Endothelial cell of umbilical vein (primary cell): ENCODE results near the gene ANKRD39. TPM values are rescaled to one million over a fixed set of nuclear protein-coding genes. Genes with fewer than 3 reads are reported as not detected.

Source experiments
- BruUV-seq: library from RNA; stranded (reverse); fragments of 400-500 nt; replicated peaks from 2 replicates; lab custom pipeline; 2021; lab: Mats Ljungman, UMichigan
- CTCF ChIA-PET: fragments of 300-600, 350-600 bp; sonication (Branson Sonifier 250); formaldehyde crosslinking; loops from one replicate; lab custom pipeline; 2021; ENCODE audit warnings: antibody characterized with exemption, inconsistent platforms; lab: Charles Lee
- POLR2A ChIA-PET: fragments of 300-600, 350-600 bp; sonication (Branson Sonifier 250); formaldehyde crosslinking; loops from one replicate; lab custom pipeline; 2021; ENCODE audit warnings: antibody characterized with exemption, inconsistent platforms; lab: Charles Lee
- DNase-seq: peaks from one replicate; pipeline ENCODE4 v3.0.0-alpha.2; 2011; ENCODE audit warnings: low read depth, low spot score
- FAIRE-seq: peaks from 2 replicates; lab custom pipeline; 2011; peaks lifted over from hg19 to GRCh38; lab: Jason Lieb, UNC
- H2AFZ ChIP-seq: 2 replicates; pipeline ENCODE4 v1.6.0; 2012; ENCODE audit warnings: low read depth, low read length, control low read depth, inconsistent platforms
- H3K27ac ChIP-seq: 2 replicates; pipeline ENCODE4 v1.5.1; 2011; ENCODE audit warnings: low read depth, mild to moderate bottlenecking, control low read depth, low read length, moderate library complexity; ENCODE audit not compliant: insufficient read depth
- H3K27me3 ChIP-seq, 2 experiments: 2 replicates each; pipeline versions ENCODE4 v1.6.0 to v1.6.1; 2011; ENCODE audit warnings: low read length in 2 of 2, mixed read lengths in 1 of 2; ENCODE audit not compliant: control insufficient read depth in 2 of 2, insufficient read depth in 2 of 2
- H3K36me3 ChIP-seq, 2 experiments: 2 replicates in 1 of 2; 3 replicates in 1 of 2; pipeline ENCODE4 v1.5.1; 2011; ENCODE audit warnings: low read length in 2 of 2, mild to moderate bottlenecking in 1 of 2, moderate library complexity in 1 of 2; ENCODE audit not compliant: control insufficient read depth in 2 of 2, insufficient read depth in 2 of 2; ENCODE audit errors: extremely low read depth in 1 of 2
- H3K4me1 ChIP-seq: 3 replicates; pipeline ENCODE4 v1.5.1; 2011; ENCODE audit warnings: mild to moderate bottlenecking, low read length; ENCODE audit not compliant: control insufficient read depth, insufficient read depth; ENCODE audit errors: extremely low read depth
- H3K4me2 ChIP-seq: 2 replicates; pipeline ENCODE4 v1.6.1; 2011; ENCODE audit warnings: low read length, control low read depth, mixed read lengths; ENCODE audit not compliant: insufficient read depth
- H3K4me3 ChIP-seq, 3 experiments: fragments of 200-600 bp in 1 of 3; sonication (generic), shearing (Covaris generic) in 1 of 3; replicated peaks in 1 of 3; 2 replicates each; pipeline ENCODE4 v1.5.1; 2011 to 2016; ENCODE audit warnings: control low read depth in 3 of 3, low read length in 3 of 3, mild to moderate bottlenecking in 2 of 3, inconsistent platforms in 1 of 3, low read depth in 1 of 3, moderate library complexity in 1 of 3; ENCODE audit not compliant: insufficient read depth in 1 of 3
- H3K79me2 ChIP-seq: 2 replicates; pipeline ENCODE4 v1.6.0; 2012; ENCODE audit warnings: low read length, inconsistent platforms; ENCODE audit not compliant: control insufficient read depth, insufficient read depth
- H3K9ac ChIP-seq: replicated peaks from 2 replicates; pipeline ENCODE3; 2011; ENCODE audit warnings: low read length, control low read depth; ENCODE audit not compliant: insufficient read depth; ENCODE audit errors: extremely low read depth
- H3K9me1 ChIP-seq: replicated peaks from 3 replicates; pipeline ENCODE4 v1.6.0; 2011; ENCODE audit warnings: mild to moderate bottlenecking, low read length; ENCODE audit not compliant: control insufficient read depth, insufficient read depth; ENCODE audit errors: extremely low read depth
- H3K9me3 ChIP-seq: replicated peaks from 2 replicates; pipeline ENCODE4 v1.5.1; 2012; ENCODE audit warnings: low read length, inconsistent platforms; ENCODE audit not compliant: control insufficient read depth, insufficient read depth
- H4K20me1 ChIP-seq: replicated peaks from 2 replicates; pipeline ENCODE3; 2011; ENCODE audit warnings: mild to moderate bottlenecking, low read length; ENCODE audit not compliant: control insufficient read depth, insufficient read depth; ENCODE audit errors: extremely low read depth
- EZH2 ChIP-seq: IDR thresholded peaks from 2 replicates; pipeline ENCODE4 v1.6.1; 2012; ENCODE audit warnings: borderline replicate concordance, low read depth, mild to moderate bottlenecking, moderate library complexity, low read length, inconsistent platforms; ENCODE audit not compliant: severe bottlenecking
- FOS ChIP-seq: IDR thresholded peaks from 2 replicates; pipeline ENCODE4 v1.6.1; 2011; ENCODE audit warnings: mild to moderate bottlenecking, low read length, moderate library complexity, borderline replicate concordance; ENCODE audit not compliant: insufficient read depth
- GATA2 ChIP-seq: IDR thresholded peaks from 2 replicates; pipeline ENCODE4 v1.7.0; 2011; ENCODE audit warnings: low read depth, mild to moderate bottlenecking, moderate library complexity, mixed read lengths, low read length; ENCODE audit not compliant: insufficient read length, insufficient read depth
- JUN ChIP-seq: IDR thresholded peaks from 2 replicates; pipeline ENCODE4 v1.6.1; 2011; ENCODE audit warnings: borderline replicate concordance, low read depth; ENCODE audit not compliant: insufficient read length, insufficient read depth
- MYC ChIP-seq: IDR thresholded peaks from one replicate; pipeline ENCODE4 v1.6.1; 2011; ENCODE audit warnings: mild to moderate bottlenecking, low read depth, low read length
- POLR2A ChIP-seq: IDR thresholded peaks from 2 replicates; pipeline ENCODE4 v1.6.1; 2012; ENCODE audit warnings: low read depth, mild to moderate bottlenecking, control low read depth, low read length
- POLR2AphosphoS5 ChIP-seq: IDR thresholded peaks from 2 replicates; pipeline ENCODE4 v1.6.1; 2012; ENCODE audit warnings: low read depth, mild to moderate bottlenecking, control low read depth, low read length, moderate library complexity; ENCODE audit not compliant: insufficient read depth
- dilution Hi-C: fragments of 300-500 bp; cut with MboI; formaldehyde crosslinking; loops from one replicate; pipeline ENCODE4 v1.15.0; 2019; ENCODE audit warnings: low sequenced_read_pairs; ENCODE audit not compliant: extremely low pct_ligation_motif_present
- intact Hi-C: fragments of 100-400 bp; cut with micrococcal nuclease; formaldehyde crosslinking; loops from one replicate; pipeline ENCODE4 v1.10.0; 2022
- polyA plus RNA-seq, 4 experiments: library from polyadenylated mRNA; depleted of rRNA in 3 of 4; stranded (reverse) in 3 of 4; unstranded in 1 of 4; fragments of >200 nt; gene quantifications; 2 replicates each; pipeline versions ENCODE4 v1.2.1 to v1.2.3, GENCODE V29; 2011 to 2012; ENCODE audit warnings: missing spikeins in 1 of 4
- total RNA-seq: library from RNA; stranded (reverse); gene quantifications from 2 replicates; pipeline ENCODE4 v1.2.3, GENCODE V29; 2021
- TF ChIP-seq, protein P1 (sequence below): IDR thresholded peaks from 2 replicates; pipeline ENCODE4 v1.6.1; 2011; ENCODE audit not compliant: insufficient read depth, insufficient read length
- TF ChIP-seq, protein P2 (sequence below), 2 donors: IDR thresholded peaks; 1 replicate in 1 of 2; 2 replicates in 1 of 2; pipeline ENCODE4 v1.5.1; 2011; ENCODE audit warnings: low read length in 2 of 2, mild to moderate bottlenecking in 2 of 2, moderate library complexity in 2 of 2, control low read depth in 1 of 2, inconsistent platforms in 1 of 2, low read depth in 1 of 2; ENCODE audit not compliant: insufficient read depth in 1 of 2; ENCODE audit errors: extremely low read depth in 1 of 2

The ANKRD39 gene
- total and polyA plus RNA-seq, 2 donors (not counting 3 experiments of a cell fraction or from before 2014, with no cell fraction given), result 14.7 to 17.9 TPM

DNA sequence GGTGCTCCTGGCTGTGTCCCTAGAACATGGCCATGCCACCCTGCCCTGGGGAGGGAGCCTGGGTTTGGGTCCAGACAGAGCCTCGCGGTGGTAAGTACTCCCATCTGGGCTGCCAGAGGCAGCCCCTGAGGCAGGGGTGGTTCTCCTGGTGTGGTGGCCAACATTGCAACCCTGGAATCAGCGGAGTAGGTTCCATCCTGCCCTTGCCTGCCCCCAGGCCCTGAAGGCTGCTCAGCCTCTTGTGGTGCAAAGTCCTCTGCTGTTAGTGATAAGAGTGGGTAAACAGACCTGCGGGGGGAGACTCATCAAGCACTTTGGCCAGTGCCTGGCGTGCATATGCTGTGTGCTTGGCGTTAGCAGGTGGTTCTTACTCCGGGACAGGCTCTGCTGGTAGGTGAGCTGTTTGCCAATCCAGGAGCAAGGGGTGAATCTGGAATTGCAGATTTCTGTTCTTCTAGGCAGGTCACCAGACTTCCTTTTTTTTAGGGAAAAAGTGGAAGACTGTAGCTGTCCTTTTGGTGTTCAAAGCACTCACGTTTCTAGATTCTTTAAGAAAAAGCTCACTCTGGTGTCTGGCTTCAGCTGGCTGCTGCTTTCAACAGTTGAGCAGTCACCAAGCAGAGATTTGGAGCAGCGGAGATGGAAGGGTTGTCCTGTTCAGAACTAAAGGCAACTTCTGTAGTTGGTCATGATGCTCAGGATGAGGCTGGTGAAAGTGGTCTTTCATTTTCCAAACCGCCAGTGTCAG, 38.5 kb downstream of the ANKRD39 start:
- TF ChIP-seq JUN (no peak), POLR2A (no peak), MYC (no peak), GATA2 (no peak), FOS (no peak), POLR2AphosphoS5 (no peak)
- TF ChIP-seq, protein P1, sequence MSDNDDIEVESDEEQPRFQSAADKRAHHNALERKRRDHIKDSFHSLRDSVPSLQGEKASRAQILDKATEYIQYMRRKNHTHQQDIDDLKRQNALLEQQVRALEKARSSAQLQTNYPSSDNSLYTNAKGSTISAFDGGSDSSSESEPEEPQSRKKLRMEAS, result no peak
- POLR2A ChIA-PET, result no interaction called here

GRCh38 chr2:96817882-96818281, 39.9 kb downstream of the ANKRD39 start:
- peaks cover 13% of the 10 kb centered on the region for H3K4me1 ChIP-seq
- no peak overlapping the region for H3K27ac ChIP-seq
- H3K27me3 ChIP-seq, result no peaks in the 10 kb centered on the region
- no peak overlapping the region for H3K4me3 ChIP-seq
- POLR2A ChIA-PET, result no interaction called here
- no peaks in the 10 kb centered on the region for H3K9me3 ChIP-seq
- no peak for TF ChIP-seq POLR2AphosphoS5
- TF ChIP-seq MYC, result no peak
- TF ChIP-seq, protein P2, sequence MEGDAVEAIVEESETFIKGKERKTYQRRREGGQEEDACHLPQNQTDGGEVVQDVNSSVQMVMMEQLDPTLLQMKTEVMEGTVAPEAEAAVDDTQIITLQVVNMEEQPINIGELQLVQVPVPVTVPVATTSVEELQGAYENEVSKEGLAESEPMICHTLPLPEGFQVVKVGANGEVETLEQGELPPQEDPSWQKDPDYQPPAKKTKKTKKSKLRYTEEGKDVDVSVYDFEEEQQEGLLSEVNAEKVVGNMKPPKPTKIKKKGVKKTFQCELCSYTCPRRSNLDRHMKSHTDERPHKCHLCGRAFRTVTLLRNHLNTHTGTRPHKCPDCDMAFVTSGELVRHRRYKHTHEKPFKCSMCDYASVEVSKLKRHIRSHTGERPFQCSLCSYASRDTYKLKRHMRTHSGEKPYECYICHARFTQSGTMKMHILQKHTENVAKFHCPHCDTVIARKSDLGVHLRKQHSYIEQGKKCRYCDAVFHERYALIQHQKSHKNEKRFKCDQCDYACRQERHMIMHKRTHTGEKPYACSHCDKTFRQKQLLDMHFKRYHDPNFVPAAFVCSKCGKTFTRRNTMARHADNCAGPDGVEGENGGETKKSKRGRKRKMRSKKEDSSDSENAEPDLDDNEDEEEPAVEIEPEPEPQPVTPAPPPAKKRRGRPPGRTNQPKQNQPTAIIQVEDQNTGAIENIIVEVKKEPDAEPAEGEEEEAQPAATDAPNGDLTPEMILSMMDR (IDR thresholded peaks at IDR 0.05; ENCODE audit: extremely low read depth in 1 of 2, insufficient read depth in 1 of 2, low read depth in 1 of 2, low read length in 2 of 2), result no peak
- no peak for TF ChIP-seq EZH2
- TF ChIP-seq JUN, result no peak
- TF ChIP-seq, protein P1, result no peak
- TF ChIP-seq FOS, result no peak
- no peak for TF ChIP-seq GATA2
- no peaks in the 10 kb centered on the region for H3K9me1 ChIP-seq
- DNase-seq (no peak), FAIRE-seq (no peak)
- no peak overlapping the region for H2AFZ ChIP-seq
- dilution Hi-C loops (no loop called here), intact Hi-C loops (loop anchor here (2.0 kb wide), 2 partner anchors 143 to 281 kb away; partner anchors contain the start of gene ARID5A)
- H3K36me3 ChIP-seq, result no peaks in the 10 kb centered on the region
- H3K4me2 ChIP-seq, result peak overlapping the region; percentile 78
- CTCF ChIA-PET, result interaction anchor here (0.7 to 1.8 kb wide), 4 partner anchors 20 to 410 kb away, joined by 3 to 9 read pairs (median 3); partner anchors contain the start of gene ANKRD36
- TSS peak; percentile 15 for BruUV-seq
- H4K20me1 ChIP-seq, result no peaks in the 10 kb centered on the region
- no peak overlapping the region for H3K9ac ChIP-seq
- H3K79me2 ChIP-seq, result peaks cover 10% of the 10 kb centered on the region

More for the DNA sequence above, 38.5 kb downstream of the ANKRD39 start:
- Histone ChIP-seq H3K9ac (no peak overlapping the region), H3K4me3 (no peak overlapping the region), H3K4me1 (peaks cover 13% of the 10 kb centered on the region), H3K27me3 (no peaks in the 10 kb centered on the region), H3K4me2 (no peak overlapping the region), H4K20me1 (no peaks in the 10 kb centered on the region), H3K36me3 (no peaks in the 10 kb centered on the region), H3K27ac (no peak overlapping the region), H3K9me1 (no peaks in the 10 kb centered on the region), H3K79me2 (peaks cover 10% of the 10 kb centered on the region), H2AFZ (no peak overlapping the region), H3K9me3 (no peaks in the 10 kb centered on the region)
- no TSS peak for BruUV-seq
- DNase-seq (no peak), FAIRE-seq (no peak)
- dilution Hi-C loops (no loop called here), intact Hi-C loops (no loop called here)
- CTCF ChIA-PET, result no interaction called here
